ENCODE data around the gene LTBP4. TPM values are rescaled to one million over a fixed set of nuclear protein-coding genes. Genes with fewer than 3 reads are reported as not detected.
"Not testable (repeated sequence)": the region's sequence is repeated elsewhere in the genome, so short reads cannot be mapped to it uniquely, and the experiment has no call there.

LTBP4 gene, protein sequence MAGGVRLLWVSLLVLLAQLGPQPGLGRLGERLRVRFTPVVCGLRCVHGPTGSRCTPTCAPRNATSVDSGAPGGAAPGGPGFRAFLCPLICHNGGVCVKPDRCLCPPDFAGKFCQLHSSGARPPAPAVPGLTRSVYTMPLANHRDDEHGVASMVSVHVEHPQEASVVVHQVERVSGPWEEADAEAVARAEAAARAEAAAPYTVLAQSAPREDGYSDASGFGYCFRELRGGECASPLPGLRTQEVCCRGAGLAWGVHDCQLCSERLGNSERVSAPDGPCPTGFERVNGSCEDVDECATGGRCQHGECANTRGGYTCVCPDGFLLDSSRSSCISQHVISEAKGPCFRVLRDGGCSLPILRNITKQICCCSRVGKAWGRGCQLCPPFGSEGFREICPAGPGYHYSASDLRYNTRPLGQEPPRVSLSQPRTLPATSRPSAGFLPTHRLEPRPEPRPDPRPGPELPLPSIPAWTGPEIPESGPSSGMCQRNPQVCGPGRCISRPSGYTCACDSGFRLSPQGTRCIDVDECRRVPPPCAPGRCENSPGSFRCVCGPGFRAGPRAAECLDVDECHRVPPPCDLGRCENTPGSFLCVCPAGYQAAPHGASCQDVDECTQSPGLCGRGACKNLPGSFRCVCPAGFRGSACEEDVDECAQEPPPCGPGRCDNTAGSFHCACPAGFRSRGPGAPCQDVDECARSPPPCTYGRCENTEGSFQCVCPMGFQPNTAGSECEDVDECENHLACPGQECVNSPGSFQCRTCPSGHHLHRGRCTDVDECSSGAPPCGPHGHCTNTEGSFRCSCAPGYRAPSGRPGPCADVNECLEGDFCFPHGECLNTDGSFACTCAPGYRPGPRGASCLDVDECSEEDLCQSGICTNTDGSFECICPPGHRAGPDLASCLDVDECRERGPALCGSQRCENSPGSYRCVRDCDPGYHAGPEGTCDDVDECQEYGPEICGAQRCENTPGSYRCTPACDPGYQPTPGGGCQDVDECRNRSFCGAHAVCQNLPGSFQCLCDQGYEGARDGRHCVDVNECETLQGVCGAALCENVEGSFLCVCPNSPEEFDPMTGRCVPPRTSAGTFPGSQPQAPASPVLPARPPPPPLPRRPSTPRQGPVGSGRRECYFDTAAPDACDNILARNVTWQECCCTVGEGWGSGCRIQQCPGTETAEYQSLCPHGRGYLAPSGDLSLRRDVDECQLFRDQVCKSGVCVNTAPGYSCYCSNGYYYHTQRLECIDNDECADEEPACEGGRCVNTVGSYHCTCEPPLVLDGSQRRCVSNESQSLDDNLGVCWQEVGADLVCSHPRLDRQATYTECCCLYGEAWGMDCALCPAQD (N-terminal part only)
- total RNA-seq: 10 to 100 TPM; 28.1 to 59.0 TPM

- no peak within 1 kb of the TSS for H3K27ac Mint-ChIP-seq
Measured at GRCh38 chr19:40601134-40601974, at the start of gene LTBP4. LTBP4 (plus strand) TSS chr19:40601369; CDS start chr19:40601388, 19 bp downstream.

GRCh38 chr19:40552848-40553247 is 48.3 kb upstream of the LTBP4 start:
- no peaks in the 10 kb centered on the region for H3K36me3 Mint-ChIP-seq
- no peaks in the 10 kb centered on the region for H3K9me3 Mint-ChIP-seq
- ATAC-seq (no peak), DNase-seq (ENCODE audit: low spot score) (no peak)
- H3K4me3 Mint-ChIP-seq: no peak overlapping the region
- H3K27me3 Mint-ChIP-seq: peaks cover 53 to 69% of the 10 kb centered on the region in 2 donors
- H3K4me1 Mint-ChIP-seq (ENCODE audit: low read depth in 2 of 2): peaks cover 4 to 9% of the 10 kb centered on the region in 2 donors
- H3K27ac Mint-ChIP-seq: no peak overlapping the region

More at GRCh38 chr19:40601134-40601974, at the start of gene LTBP4:
- H3K9me3 Mint-ChIP-seq: no peaks in the 10 kb centered on the region
- ATAC-seq (no peak), DNase-seq (ENCODE audit: low spot score) (no peak)
- H3K4me3 Mint-ChIP-seq: peak within 1 kb of the TSS; percentile 67
- H3K27me3 Mint-ChIP-seq: peaks cover 20 to 32% of the 10 kb centered on the region in 2 donors
- no peaks in the 10 kb centered on the region for H3K36me3 Mint-ChIP-seq
- H3K4me1 Mint-ChIP-seq (ENCODE audit: low read depth in 2 of 2): peaks cover 41 to 43% of the 10 kb centered on the region in 2 donors

DNA sequence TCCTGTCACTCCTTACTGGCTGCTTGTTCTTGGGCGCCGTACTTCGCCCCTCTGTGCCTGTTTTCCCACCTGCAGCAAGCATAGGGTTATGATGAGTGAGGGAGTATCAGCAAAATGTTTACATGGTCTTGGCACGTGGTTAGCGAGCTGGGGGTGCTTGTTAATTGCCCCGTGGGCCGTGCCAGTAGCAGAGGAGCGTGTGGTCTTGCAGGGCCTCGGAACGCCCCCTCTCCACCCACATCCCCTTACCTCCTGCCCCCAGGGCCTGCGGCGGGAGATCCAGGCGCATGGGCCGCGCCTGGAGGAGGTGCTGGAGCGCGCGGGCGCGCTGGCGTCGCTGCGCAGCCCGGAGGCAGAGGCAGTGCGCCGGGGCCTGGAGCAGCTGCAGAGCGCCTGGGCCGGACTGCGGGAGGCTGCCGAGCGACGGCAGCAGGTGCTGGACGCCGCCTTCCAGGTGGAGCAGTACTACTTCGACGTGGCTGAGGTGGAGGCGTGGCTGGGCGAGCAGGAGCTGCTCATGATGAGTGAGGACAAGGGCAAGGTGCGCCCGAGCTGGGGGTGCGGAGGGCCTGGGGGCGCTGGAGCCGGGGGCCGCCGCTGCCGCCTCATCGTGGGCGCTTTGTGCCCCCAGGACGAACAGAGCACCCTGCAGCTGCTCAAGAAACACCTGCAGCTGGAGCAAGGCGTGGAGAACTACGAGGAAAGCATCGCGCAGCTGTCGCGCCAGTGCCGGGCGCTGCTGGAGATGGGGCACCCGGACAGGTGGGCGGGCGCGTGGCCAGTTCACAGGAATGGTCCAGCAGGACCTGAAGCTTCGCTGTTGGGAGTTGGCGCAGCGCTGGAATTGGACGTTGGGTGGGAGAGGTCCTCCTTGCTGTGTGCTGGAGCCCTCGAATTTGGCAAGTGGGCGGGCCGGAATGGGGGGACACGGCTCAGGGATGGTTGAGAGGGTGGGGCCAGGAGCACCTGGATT is 47.0 kb upstream of the LTBP4 start:
- Mint-ChIP-seq H3K36me3 (no peaks in the 10 kb centered on the region), H3K4me3 (no peak overlapping the region), H3K27me3 (peaks cover 48 to 62% of the 10 kb centered on the region in 2 donors), H3K27ac (no peak overlapping the region), H3K9me3 (no peaks in the 10 kb centered on the region), H3K4me1 (ENCODE audit: low read depth in 2 of 2) (peaks cover 0 to 4% of the 10 kb centered on the region in 2 donors)
- DNase-seq (ENCODE audit: low spot score): no peak
- peak; percentile 15 to 38 for ATAC-seq

GRCh38 chr19:40555978-40556689 is 45.0 kb upstream of the LTBP4 start:
- ATAC-seq: no peak
- H3K27ac Mint-ChIP-seq: no peak overlapping the region
- no peaks in the 10 kb centered on the region for H3K9me3 Mint-ChIP-seq
- no peak for DNase-seq (ENCODE audit: low spot score)
- H3K4me1 Mint-ChIP-seq (ENCODE audit: low read depth in 2 of 2): no peaks in the 10 kb centered on the region
- H3K36me3 Mint-ChIP-seq: no peaks in the 10 kb centered on the region
- H3K4me3 Mint-ChIP-seq: no peak overlapping the region
- peaks cover 45 to 58% of the 10 kb centered on the region in 2 donors for H3K27me3 Mint-ChIP-seq

DNA sequence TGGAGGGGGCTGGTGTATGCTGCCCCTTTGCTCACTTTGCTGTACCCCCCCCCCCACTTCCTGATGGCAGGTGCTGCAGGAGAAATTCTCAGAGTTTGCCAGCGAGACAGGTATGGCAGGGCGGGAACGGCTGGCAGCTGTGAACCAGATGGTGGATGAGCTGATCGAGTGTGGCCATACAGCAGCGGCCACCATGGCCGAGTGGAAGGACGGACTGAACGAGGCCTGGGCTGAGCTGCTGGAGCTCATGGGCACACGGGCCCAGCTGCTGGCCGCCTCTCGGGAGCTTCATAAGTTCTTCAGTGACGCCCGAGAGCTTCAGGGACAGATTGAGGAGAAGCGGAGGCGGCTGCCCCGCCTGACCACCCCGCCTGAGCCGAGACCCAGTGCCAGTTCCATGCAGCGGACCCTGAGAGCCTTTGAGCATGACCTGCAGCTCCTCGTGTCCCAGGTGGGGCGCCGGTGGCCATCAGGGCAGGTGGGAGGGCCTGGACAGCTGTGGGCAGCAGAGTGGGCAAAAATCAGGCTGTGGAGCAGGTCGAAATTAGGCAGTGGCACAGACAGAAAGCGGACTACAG is 44.1 kb upstream of the LTBP4 start:
- H3K9me3 Mint-ChIP-seq: no peaks in the 10 kb centered on the region
- H3K4me3 Mint-ChIP-seq: no peak overlapping the region
- ATAC-seq: no peak
- no peak overlapping the region for H3K27ac Mint-ChIP-seq
- H3K27me3 Mint-ChIP-seq: peaks cover 46 to 53% of the 10 kb centered on the region in 2 donors
- no peak for DNase-seq (ENCODE audit: low spot score)
- peaks cover 0 to 4% of the 10 kb centered on the region in 2 donors for H3K4me1 Mint-ChIP-seq (ENCODE audit: low read depth in 2 of 2)
- H3K36me3 Mint-ChIP-seq: no peaks in the 10 kb centered on the region

DNA sequence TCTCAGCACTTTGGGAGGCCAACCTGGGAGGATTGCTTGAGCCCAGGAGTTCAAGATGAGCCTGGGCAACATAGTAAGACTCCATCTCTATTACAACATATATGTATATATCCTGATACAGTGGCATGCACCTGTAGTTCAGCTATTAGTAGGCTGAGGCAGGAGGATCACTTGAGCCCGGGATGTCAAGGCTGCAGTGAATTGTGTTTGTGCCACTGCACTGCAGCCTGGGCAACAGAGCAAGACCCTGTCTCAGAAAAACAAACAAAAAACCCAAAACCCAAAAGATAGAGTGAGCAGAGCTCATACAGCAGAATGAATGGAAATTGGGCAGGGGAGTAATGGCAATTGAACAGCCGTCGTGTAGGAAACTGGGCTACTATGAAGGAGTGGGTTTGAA is 41.8 kb upstream of the LTBP4 start:
- Mint-ChIP-seq H3K27ac (no peak overlapping the region), H3K27me3 (peaks cover 31 to 36% of the 10 kb centered on the region in 2 donors), H3K4me1 (ENCODE audit: low read depth in 2 of 2) (peaks cover 0 to 4% of the 10 kb centered on the region in 2 donors), H3K4me3 (no peak overlapping the region), H3K36me3 (no peaks in the 10 kb centered on the region), H3K9me3 (no peaks in the 10 kb centered on the region)
- DNase-seq (ENCODE audit: low spot score) (no peak), ATAC-seq (no peak)

DNA sequence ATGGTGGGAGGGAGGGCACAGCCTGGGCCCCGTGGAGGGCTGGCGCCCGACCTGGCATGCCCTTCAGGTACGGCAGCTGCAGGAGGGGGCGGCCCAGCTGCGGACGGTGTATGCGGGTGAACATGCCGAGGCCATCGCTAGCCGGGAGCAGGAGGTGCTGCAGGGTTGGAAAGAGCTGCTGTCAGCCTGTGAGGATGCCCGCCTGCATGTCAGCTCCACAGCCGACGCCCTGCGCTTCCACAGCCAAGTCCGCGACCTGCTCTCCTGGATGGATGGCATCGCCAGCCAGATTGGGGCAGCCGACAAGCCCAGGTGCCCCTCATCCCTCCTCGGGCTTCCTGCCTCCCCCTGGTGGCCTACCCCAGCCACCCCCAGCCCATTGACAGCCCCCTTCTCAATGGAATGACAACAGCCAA is 41.1 kb upstream of the LTBP4 start:
- ATAC-seq: peak in 1 of 2 donors; percentile 43
- no peak for DNase-seq (ENCODE audit: low spot score)
- peaks cover 0 to 4% of the 10 kb centered on the region in 2 donors for H3K4me1 Mint-ChIP-seq (ENCODE audit: low read depth in 2 of 2)
- H3K4me3 Mint-ChIP-seq: no peak overlapping the region
- H3K36me3 Mint-ChIP-seq: no peaks in the 10 kb centered on the region
- H3K27me3 Mint-ChIP-seq: peaks cover 26 to 33% of the 10 kb centered on the region in 2 donors
- H3K9me3 Mint-ChIP-seq: no peaks in the 10 kb centered on the region
- H3K27ac Mint-ChIP-seq: no peak overlapping the region

GRCh38 chr19:40561947-40562346 is 39.2 kb upstream of the LTBP4 start:
- no peak for ATAC-seq

GRCh38 chr19:40564535-40564934 is 36.6 kb upstream of the LTBP4 start:
- H3K27ac Mint-ChIP-seq; DNase-seq (ENCODE audit: low spot score); H3K4me1 Mint-ChIP-seq (ENCODE audit: low read depth in 2 of 2); H3K9me3 Mint-ChIP-seq; H3K36me3 Mint-ChIP-seq; H3K4me3 Mint-ChIP-seq; ATAC-seq: not testable (repeated sequence)
- peaks cover 15 to 20% of the 10 kb centered on the region in 2 donors for H3K27me3 Mint-ChIP-seq

More at GRCh38 chr19:40561947-40562346, 39.2 kb upstream of the LTBP4 start:
- Mint-ChIP-seq H3K4me3 (no peak overlapping the region), H3K27ac (no peak overlapping the region), H3K27me3 (peaks cover 22 to 24% of the 10 kb centered on the region in 2 donors), H3K36me3 (no peaks in the 10 kb centered on the region), H3K9me3 (no peaks in the 10 kb centered on the region), H3K4me1 (ENCODE audit: low read depth in 2 of 2) (peaks cover 0 to 6% of the 10 kb centered on the region in 2 donors)
- no peak for DNase-seq (ENCODE audit: low spot score)

DNA sequence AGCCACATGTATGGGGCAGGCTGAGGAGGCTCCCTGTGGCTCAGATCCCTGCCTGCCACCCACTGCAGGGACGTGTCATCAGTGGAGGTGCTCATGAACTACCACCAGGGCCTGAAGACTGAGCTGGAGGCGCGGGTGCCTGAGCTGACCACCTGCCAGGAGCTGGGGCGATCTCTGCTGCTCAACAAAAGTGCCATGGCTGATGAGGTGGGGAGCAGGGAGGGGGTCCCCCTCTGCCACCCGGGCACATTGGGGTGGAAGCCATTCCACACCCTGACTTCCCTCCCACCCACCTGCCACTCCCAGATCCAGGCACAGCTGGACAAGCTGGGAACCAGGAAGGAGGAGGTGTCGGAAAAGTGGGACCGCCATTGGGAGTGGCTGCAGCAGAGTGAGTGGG is 35.8 kb upstream of the LTBP4 start:
- no peak for ATAC-seq
- peaks cover 6 to 10% of the 10 kb centered on the region in 2 donors for H3K4me1 Mint-ChIP-seq (ENCODE audit: low read depth in 2 of 2)
- H3K27ac Mint-ChIP-seq: no peak overlapping the region
- no peaks in the 10 kb centered on the region for H3K36me3 Mint-ChIP-seq
- H3K4me3 Mint-ChIP-seq: no peak overlapping the region
- peaks cover 16 to 19% of the 10 kb centered on the region in 2 donors for H3K27me3 Mint-ChIP-seq
- no peak for DNase-seq (ENCODE audit: low spot score)
- no peaks in the 10 kb centered on the region for H3K9me3 Mint-ChIP-seq

DNA sequence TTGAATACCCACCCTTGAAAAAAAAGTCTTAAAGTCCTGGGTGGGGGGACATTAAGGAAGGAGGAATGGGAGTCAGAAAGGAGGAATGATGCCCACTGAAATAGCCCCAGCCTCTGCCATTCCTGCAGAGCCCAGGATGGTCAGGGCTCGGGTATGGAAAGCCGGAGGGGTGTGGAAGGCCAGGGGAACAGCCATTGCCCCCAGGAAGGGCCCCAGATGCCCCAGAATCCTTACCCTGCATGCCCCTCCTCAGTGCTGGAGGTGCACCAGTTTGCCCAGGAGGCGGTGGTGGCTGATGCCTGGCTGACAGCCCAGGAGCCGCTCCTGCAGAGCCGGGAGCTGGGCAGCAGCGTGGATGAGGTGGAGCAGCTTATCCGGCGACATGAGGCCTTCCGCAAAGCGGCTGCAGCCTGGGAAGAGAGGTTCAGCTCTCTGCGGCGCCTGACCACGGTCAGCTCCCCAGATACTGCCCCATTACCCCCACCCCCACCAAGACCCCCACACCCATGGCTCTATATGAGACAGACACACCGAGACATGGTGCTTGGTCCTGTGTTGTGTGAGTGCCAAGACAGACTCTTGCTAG is 35.2 kb upstream of the LTBP4 start:
- H3K4me3 Mint-ChIP-seq: no peak overlapping the region

More for the DNA sequence above, 35.2 kb upstream of the LTBP4 start:
- no peak for ATAC-seq
- no peak for DNase-seq (ENCODE audit: low spot score)
- Mint-ChIP-seq H3K4me1 (ENCODE audit: low read depth in 2 of 2) (peaks cover 11 to 16% of the 10 kb centered on the region in 2 donors), H3K27me3 (peaks cover 16 to 19% of the 10 kb centered on the region in 2 donors), H3K27ac (no peak overlapping the region), H3K36me3 (no peaks in the 10 kb centered on the region), H3K9me3 (no peaks in the 10 kb centered on the region)

Measured in natural killer cell treated with Interleukin-12 subunit alpha and Interleukin-12 subunit beta and Interleukin-15 and Interleukin-18, amount 100 ng/mL, for 72 hours (primary cell).